HEK293 (cell line): ENCODE results near the gene MVP.

Experiments
- CTCF ChIA-PET: fragments of 350-600 bp; formaldehyde crosslinking; extraction: SDS; loops from one replicate; lab custom pipeline; 2021; ENCODE audit warnings: antibody characterized with exemption; lab: Yijun Ruan, JAX
- POLR2A ChIA-PET: fragments of 300-600 bp; formaldehyde crosslinking; extraction: SDS; loops from one replicate; lab custom pipeline; 2020; ENCODE audit warnings: antibody characterized with exemption, inconsistent platforms; lab: Yijun Ruan, JAX
- H3K27ac ChIP-seq: fragments of 200-500 bp; sonication (Bioruptor generic); 2 replicates; pipeline ENCODE4 v1.5.1; 2014; ENCODE audit warnings: low read depth, low read length, control low read depth, inconsistent platforms; ENCODE audit errors: extremely low read depth
- H3K36me3 ChIP-seq, 2 experiments: fragments of 200-500 bp in 1 of 2; sonication (Bioruptor generic) in 1 of 2; 1 replicate in 1 of 2; 2 replicates in 1 of 2; pipeline ENCODE4 v1.5.1; 2014 to 2017; ENCODE audit warnings: inconsistent platforms in 2 of 2, low read length in 2 of 2; ENCODE audit not compliant: control insufficient read depth in 2 of 2, insufficient read depth in 1 of 2
- H3K4me1 ChIP-seq: fragments of 200-500 bp; sonication (Bioruptor generic); 2 replicates; pipeline ENCODE4 v1.5.1; 2014; ENCODE audit warnings: mild to moderate bottlenecking, low read length, inconsistent platforms; ENCODE audit not compliant: control insufficient read depth, insufficient read depth
- H3K4me3 ChIP-seq: 2 replicates; pipeline ENCODE4 v1.5.1; 2011; ENCODE audit warnings: low read depth, mild to moderate bottlenecking, control low read depth, low read length, moderate library complexity
- H3K9me3 ChIP-seq: fragments of 200-500 bp; sonication (Bioruptor generic); 2 replicates; pipeline ENCODE4 v1.5.1; 2014; ENCODE audit warnings: low read depth, low read length, inconsistent platforms; ENCODE audit not compliant: control insufficient read depth, insufficient read depth
- GLIS2 ChIP-seq: fragments of 450-650 bp; formaldehyde crosslinking; IDR thresholded peaks from 2 replicates; pipeline ENCODE4 v1.5.1; 2016; ENCODE audit warnings: missing biosample characterization, missing genetic modification characterization
- KLF7 ChIP-seq: fragments of 450-650 bp; formaldehyde crosslinking; IDR thresholded peaks from 2 replicates; pipeline ENCODE4 v1.5.1; 2016; ENCODE audit warnings: missing biosample characterization, missing genetic modification characterization, borderline replicate concordance
- TCF7L2 ChIP-seq: IDR thresholded peaks from 2 replicates; pipeline ENCODE4 v1.6.1; 2011; ENCODE audit warnings: low read depth, mild to moderate bottlenecking, inconsistent platforms, low read length, moderate library complexity, borderline replicate concordance
- ZBTB7A ChIP-seq: fragments of 450-650 bp; formaldehyde crosslinking; IDR thresholded peaks from 2 replicates; pipeline ENCODE4 v1.5.1; 2016; ENCODE audit warnings: low read depth, missing biosample characterization, missing genetic modification characterization
- ZBTB8A ChIP-seq: fragments of 450-650 bp; formaldehyde crosslinking; IDR thresholded peaks from 2 replicates; pipeline ENCODE4 v1.5.1; 2016; ENCODE audit warnings: missing biosample characterization, missing genetic modification characterization
- ZFHX2 ChIP-seq: fragments of 450-650 bp; formaldehyde crosslinking; conservative IDR thresholded peaks from 2 replicates; pipeline ENCODE4 v1.5.1; 2016; ENCODE audit warnings: missing biosample characterization, missing genetic modification characterization
- ZIC2 ChIP-seq: fragments of 450-650 bp; formaldehyde crosslinking; IDR thresholded peaks from 2 replicates; pipeline ENCODE4 v1.5.1; 2016; ENCODE audit warnings: missing biosample characterization, missing genetic modification characterization
- ZNF133 ChIP-seq: fragments of 450-650 bp; formaldehyde crosslinking; IDR thresholded peaks from 2 replicates; pipeline ENCODE4 v1.5.1; 2016; ENCODE audit warnings: missing biosample characterization, missing genetic modification characterization
- ZNF223 ChIP-seq: fragments of 450-650 bp; formaldehyde crosslinking; IDR thresholded peaks from 2 replicates; pipeline ENCODE4 v1.5.1; 2016; ENCODE audit warnings: missing biosample characterization, missing genetic modification characterization
- ZNF280C ChIP-seq: fragments of 450-650 bp; formaldehyde crosslinking; IDR thresholded peaks from 2 replicates; pipeline ENCODE4 v1.5.1; 2016; ENCODE audit warnings: missing biosample characterization, missing genetic modification characterization
- ZNF292 ChIP-seq: fragments of 450-650 bp; formaldehyde crosslinking; IDR thresholded peaks from 2 replicates; pipeline ENCODE4 v1.5.1; 2016; ENCODE audit warnings: low read depth, missing biosample characterization, missing genetic modification characterization, borderline replicate concordance
- ZNF341 ChIP-seq: fragments of 450-650 bp; formaldehyde crosslinking; IDR thresholded peaks from 2 replicates; pipeline ENCODE4; 2016; ENCODE audit warnings: low read depth, missing biosample characterization, missing genetic modification characterization
- ZNF423 ChIP-seq: fragments of 450-650 bp; formaldehyde crosslinking; IDR thresholded peaks from 2 replicates; pipeline ENCODE4 v1.5.1; 2016; ENCODE audit warnings: missing biosample characterization, missing genetic modification characterization
- ZNF624 ChIP-seq: fragments of 450-650 bp; formaldehyde crosslinking; IDR thresholded peaks from 2 replicates; pipeline ENCODE4 v1.5.1; 2017; ENCODE audit warnings: missing biosample characterization, missing genetic modification characterization
- ZNF654 ChIP-seq: fragments of 450-650 bp; formaldehyde crosslinking; IDR thresholded peaks from 2 replicates; pipeline ENCODE4 v1.5.1; 2016; ENCODE audit warnings: low read depth, missing biosample characterization, missing genetic modification characterization
- ZNF664 ChIP-seq: fragments of 450-650 bp; formaldehyde crosslinking; IDR thresholded peaks from 2 replicates; pipeline ENCODE4 v1.5.1; 2016; ENCODE audit warnings: missing biosample characterization, missing genetic modification characterization
- ZNF768 ChIP-seq: fragments of 450-650 bp; formaldehyde crosslinking; IDR thresholded peaks from 2 replicates; pipeline ENCODE4 v1.5.1; 2018; ENCODE audit warnings: missing biosample characterization, mild to moderate bottlenecking, missing genetic modification characterization
- ZNF843 ChIP-seq: fragments of 450-650 bp; formaldehyde crosslinking; IDR thresholded peaks from 2 replicates; pipeline ENCODE4 v1.5.1; 2016; ENCODE audit warnings: missing biosample characterization, missing genetic modification characterization
- ZSCAN18 ChIP-seq: fragments of 450-650 bp; formaldehyde crosslinking; IDR thresholded peaks from 2 replicates; pipeline ENCODE4 v1.5.1; 2016; ENCODE audit warnings: missing biosample characterization, missing genetic modification characterization
- ZSCAN5A ChIP-seq: fragments of 450-650 bp; formaldehyde crosslinking; IDR thresholded peaks from 2 replicates; pipeline ENCODE4 v1.5.1; 2016; ENCODE audit warnings: missing biosample characterization, missing genetic modification characterization
- TF ChIP-seq, protein P1 (sequence below): fragments of 450-650 bp; formaldehyde crosslinking; IDR thresholded peaks from 2 replicates; pipeline ENCODE4 v1.5.1; 2016; ENCODE audit warnings: missing biosample characterization, missing genetic modification characterization

The MVP gene

DNA sequence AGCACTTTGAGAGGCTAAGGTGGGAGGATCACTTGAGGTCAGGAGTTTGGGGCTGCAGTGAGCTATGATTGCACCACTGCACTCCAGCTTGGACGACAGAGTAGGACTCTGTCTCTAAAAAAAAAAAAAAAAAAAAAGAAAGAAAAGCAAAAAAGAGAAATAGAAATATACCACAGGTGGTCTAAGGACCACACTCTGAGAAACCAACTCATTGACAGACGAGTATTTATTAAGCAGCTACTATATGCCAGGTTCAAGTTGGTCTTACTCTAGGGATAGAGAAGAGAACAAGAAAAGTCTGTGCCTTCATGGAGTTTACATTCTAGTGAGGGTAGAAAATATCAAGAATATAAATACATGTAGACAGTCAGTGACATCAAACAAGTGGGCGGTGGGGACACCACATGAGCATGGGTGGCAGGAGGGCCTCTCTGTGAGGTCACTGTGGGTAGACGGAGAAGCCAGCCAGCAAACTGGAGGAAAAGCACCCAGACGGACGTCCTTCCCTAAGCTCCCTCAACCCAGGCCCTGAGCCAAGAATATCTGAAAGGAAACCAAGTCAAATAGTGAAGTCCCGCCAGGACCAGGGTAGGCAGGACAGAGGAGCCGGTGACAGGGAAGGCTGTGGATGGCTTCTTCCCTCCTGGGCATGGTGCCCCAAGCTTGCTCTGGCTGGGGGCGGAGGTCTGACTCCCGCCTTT lies 38.0 kb downstream of the MVP start:
- POLR2A ChIA-PET: interaction anchor here (0.7 kb wide), 2 partner anchors 21 to 46 kb away, joined by 3 to 5 read pairs; partner anchors contain the start of gene PRRT2
- peaks cover 4 to 37% of the 10 kb centered on the region in 2 experiments; a peak in 2 of 3 replicates for H3K36me3 ChIP-seq
- no peaks in the 10 kb centered on the region for H3K9me3 ChIP-seq
- CTCF ChIA-PET: interaction anchor here (6.4 kb wide), 1 partner anchor 9 kb away, joined by 58 read pairs; no protein-coding TSS in a partner anchor
- H3K4me3 ChIP-seq: no peak overlapping the region
- H3K27ac ChIP-seq: no peak overlapping the region
- TF ChIP-seq ZNF133 (tag by site-specific recombination) (no peak), GLIS2 (no peak), ZNF768 (tag by site-specific recombination) (no peak), ZNF624 (tag by site-specific recombination) (no peak), ZNF664 (tag by site-specific recombination) (peak; percentile 91), ZNF341 (no peak), ZFHX2 (tag by site-specific recombination) (peak; percentile 47), ZNF292 (tag by site-specific recombination) (no peak)
- H3K4me1 ChIP-seq: no peaks in the 10 kb centered on the region

- Histone ChIP-seq H3K9me3 (no peaks in the 10 kb centered on the region), H3K36me3 (peaks cover 4 to 37% of the 10 kb centered on the region in 2 experiments; a peak in 2 of 3 replicates), H3K27ac (no peak overlapping the region), H3K4me3 (no peak overlapping the region), H3K4me1 (no peaks in the 10 kb centered on the region)
- POLR2A ChIA-PET: interaction anchor here (1.0 kb wide), 1 partner anchor 67 kb away, joined by 3 read pairs; the partner anchor contains the start of gene KCTD13
- CTCF ChIA-PET: interaction anchor here (6.4 kb wide), 1 partner anchor 10 kb away, joined by 58 read pairs; no protein-coding TSS in a partner anchor
- TF ChIP-seq ZNF223 (no peak), ZBTB8A (no peak), ZNF843 (tag by site-specific recombination) (no peak), ZIC2 (peak; percentile 16), ZSCAN5A (tag by site-specific recombination) (no peak)
These were observed 38.7 kb downstream of the MVP start for GRCh38 chr16:29858974-29859373.

- ChIA-PET POLR2A (interaction anchor here (0.9 kb wide), 1 partner anchor 135 kb away, joined by 3 read pairs; the partner anchor contains the start of genes HIRIP3 and INO80E), CTCF (interaction anchor here (0.6 to 6.4 kb wide), 2 partner anchors 11 to 56 kb away, joined by 3 to 58 read pairs; no protein-coding TSS in a partner anchor)
These were observed 40.0 kb downstream of the MVP start for GRCh38 chr16:29860218-29860617.

More at GRCh38 chr16:29860218-29860617, 40.0 kb downstream of the MVP start:
- H3K4me1 ChIP-seq: no peaks in the 10 kb centered on the region
- no peak overlapping the region for H3K4me3 ChIP-seq
- H3K27ac ChIP-seq: no peak overlapping the region
- H3K9me3 ChIP-seq: no peaks in the 10 kb centered on the region
- TF ChIP-seq ZNF423 (tag by site-specific recombination) (no peak), ZNF654 (no peak), KLF7 (tag by site-specific recombination) (no peak), ZNF280C (tag by site-specific recombination) (no peak), ZBTB7A (tag by site-specific recombination) (no peak), ZSCAN18 (tag by site-specific recombination) (no peak), TCF7L2 (no peak)
- TF ChIP-seq, protein P1, sequence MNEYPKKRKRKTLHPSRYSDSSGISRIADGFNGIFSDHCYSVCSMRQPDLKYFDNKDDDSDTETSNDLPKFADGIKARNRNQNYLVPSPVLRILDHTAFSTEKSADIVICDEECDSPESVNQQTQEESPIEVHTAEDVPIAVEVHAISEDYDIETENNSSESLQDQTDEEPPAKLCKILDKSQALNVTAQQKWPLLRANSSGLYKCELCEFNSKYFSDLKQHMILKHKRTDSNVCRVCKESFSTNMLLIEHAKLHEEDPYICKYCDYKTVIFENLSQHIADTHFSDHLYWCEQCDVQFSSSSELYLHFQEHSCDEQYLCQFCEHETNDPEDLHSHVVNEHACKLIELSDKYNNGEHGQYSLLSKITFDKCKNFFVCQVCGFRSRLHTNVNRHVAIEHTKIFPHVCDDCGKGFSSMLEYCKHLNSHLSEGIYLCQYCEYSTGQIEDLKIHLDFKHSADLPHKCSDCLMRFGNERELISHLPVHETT (tag by site-specific recombination): no peak
- TF ChIP-seq, all 188 proteins: peak for 0
- peaks cover 4 to 37% of the 10 kb centered on the region in 2 experiments; a peak in 2 of 3 replicates for H3K36me3 ChIP-seq
